ENCODE measurements around the gene TTLL4. TPM values are rescaled to one million over a fixed set of nuclear protein-coding genes. Genes with fewer than 3 reads are reported as not detected.
A peak's percentile ranks its signal among the peaks of the same experiment; 100 is the strongest.

The TTLL4 gene
- total and polyA plus RNA-seq, 2 of the 8 experiments (the other 6 are each of a cell fraction or from before 2014, with no cell fraction given) = 71.1 to 105 TPM

DNA sequence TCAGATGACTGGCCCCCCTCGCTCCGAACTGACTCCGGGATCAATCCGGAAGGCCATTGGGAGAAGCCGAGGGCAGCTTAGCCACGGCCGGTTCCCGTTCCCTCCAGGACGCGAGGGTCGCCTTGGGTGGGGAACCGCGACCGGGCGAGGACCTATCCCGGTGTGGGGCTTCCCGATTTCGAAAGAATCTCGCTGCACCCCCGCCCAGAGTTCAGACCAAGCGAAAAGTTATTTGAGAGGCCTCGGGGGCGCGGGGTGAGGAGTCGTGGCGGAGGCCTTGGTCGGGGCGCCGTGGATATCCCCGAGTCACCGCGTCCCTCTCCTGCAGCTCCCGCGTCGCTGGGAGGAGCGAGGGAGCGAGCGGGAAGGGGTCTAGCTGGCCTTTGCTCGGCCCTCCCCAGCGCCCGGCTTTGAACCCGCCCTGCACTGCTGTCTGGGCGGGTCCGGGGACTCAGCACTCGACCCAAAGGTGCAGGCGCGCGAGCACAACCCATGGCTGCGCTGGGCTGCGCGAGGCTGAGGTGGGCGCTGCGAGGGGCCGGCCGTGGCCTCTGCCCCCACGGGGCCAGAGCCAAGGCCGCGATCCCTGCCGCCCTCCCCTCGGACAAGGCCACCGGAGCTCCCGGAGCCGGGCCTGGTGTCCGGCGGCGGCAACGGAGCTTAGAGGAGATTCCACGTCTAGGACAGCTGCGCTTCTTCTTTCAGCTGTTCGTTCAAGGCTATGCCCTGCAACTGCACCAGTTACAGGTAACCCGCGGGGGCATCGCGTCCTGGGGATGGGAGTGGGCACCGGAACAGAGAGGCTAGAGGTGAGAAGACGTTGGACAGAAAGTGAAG is 71.3 kb downstream of the TTLL4 start, which contains the start of gene CYP27A1:
CYP27A1 (plus strand) TSS at position 457 of the 837 bp plus-strand sequence; CDS start at position 493, 36 bp downstream.
- Histone ChIP-seq H4K5ac (ENCODE audit: insufficient read length, low read depth, low read length) (no peak within 1 kb of the TSS), H3K14ac (ENCODE audit: insufficient read length) (no peak within 1 kb of the TSS), H3K4me2 (ENCODE audit: insufficient read depth in 1 of 2, low read depth in 2 of 2, low read length in 2 of 2) (peak within 1 kb of the TSS; percentile 84 to 97), H3K56ac (replicated peaks; ENCODE audit: insufficient read length, low read depth, low read length) (peak within 1 kb of the TSS; percentile 90), H3K4ac (replicated peaks; ENCODE audit: insufficient read length, low read depth, low read length) (peak within 1 kb of the TSS; percentile 69), H2BK5ac (ENCODE audit: low read depth, low read length) (no peak within 1 kb of the TSS), H3K9ac (replicated peaks in 1 of 4; ENCODE audit: extremely low read depth in 1 of 4, low read depth in 3 of 4, low read length in 3 of 4) (peak within 1 kb of the TSS in 3 of 4 experiments; percentile 38 to 46 (median 42); a peak in 5 of 7 replicates), H3K27ac (ENCODE audit: low read depth, low read length) (no peak within 1 kb of the TSS), H3K79me1 (ENCODE audit: low read depth, low read length) (no peaks in the 10 kb centered on the region), H2AK5ac (ENCODE audit: low read depth, low read length) (no peak within 1 kb of the TSS), H3K36me3 (ENCODE audit: control insufficient read depth in 2 of 4, insufficient read depth in 4 of 4, low read length in 3 of 4) (no peaks in the 10 kb centered on the region), H3K23ac (ENCODE audit: insufficient read length) (no peak within 1 kb of the TSS), H2AFZ (ENCODE audit: low read length) (peak within 1 kb of the TSS; percentile 22; the same call in 1 of the 2 replicates), H3K23me2 (ENCODE audit: low read depth, low read length) (peaks cover 8% of the 10 kb centered on the region), H2BK20ac (ENCODE audit: low read length) (no peak within 1 kb of the TSS), H2BK12ac (ENCODE audit: low read depth, low read length) (no peak within 1 kb of the TSS), H3K4me3 (ENCODE audit: extremely low read depth in 1 of 4, insufficient read depth in 2 of 4, low read depth in 3 of 4, low read length in 4 of 4) (peak within 1 kb of the TSS; percentile 58 to 79 (median 68)), H4K20me1 (replicated peaks in 1 of 2; ENCODE audit: control insufficient read depth in 1 of 2, insufficient read depth in 2 of 2, low read length in 2 of 2) (peaks cover 0 to 3% of the 10 kb centered on the region in 2 experiments), H3K79me2 (ENCODE audit: control insufficient read depth in 1 of 2, insufficient read depth in 2 of 2, low read length in 2 of 2) (no peaks in the 10 kb centered on the region), H3K27me3 (replicated peaks in 1 of 4; ENCODE audit: control insufficient read depth in 3 of 4, extremely low read depth in 1 of 4, insufficient read depth in 3 of 4, low read length in 3 of 4) (peaks cover 4 to 33% (median 25%) of the 10 kb centered on the region in 4 experiments), H3K18ac (ENCODE audit: extremely low read depth, low read length) (peak within 1 kb of the TSS; percentile 71), H3K4me1 (replicated peaks in 1 of 4; ENCODE audit: control insufficient read depth in 3 of 4, insufficient read depth in 4 of 4, low read length in 3 of 4) (peaks cover 0 to 2% (median under 1%) of the 10 kb centered on the region in 4 experiments; a peak in 1 of 7 replicates), H2BK120ac (replicated peaks; ENCODE audit: low read depth, low read length) (no peak within 1 kb of the TSS), H4K91ac (replicated peaks; ENCODE audit: insufficient read length, low read length) (no peak within 1 kb of the TSS), H4K8ac (ENCODE audit: extremely low read depth, insufficient read depth, low read length) (peak within 1 kb of the TSS; percentile 91), H2BK15ac (ENCODE audit: low read length) (no peak within 1 kb of the TSS), H3K9me3 (ENCODE audit: insufficient read depth in 2 of 2, low read depth in 1 of 2, low read length in 1 of 2) (no peaks in the 10 kb centered on the region)
- peak in 1 of 2 experiments; percentile 70 for DNase-seq (ENCODE audit: low read depth in 1 of 2, low spot score in 2 of 2)
- CTCF ChIA-PET (ENCODE audit: partially characterized antibody) = interaction anchor here (0.9 to 2.2 kb wide), 7 partner anchors 9 to 329 kb away, joined by 3 to 9 read pairs (median 4); no protein-coding TSS in a partner anchor
- 2% methylated on average over 72 of the region's 76 CpGs; no CpG with 5 or more reads in 1 of the 2 experiments for WGBS, 2 experiments (ENCODE audit: extremely low coverage in 1 of 2, insufficient coverage in 1 of 2, insufficient read length in 1 of 2, insufficient replicate concordance in 2 of 2, low coverage in 1 of 2, low lambda C conversion rate in 2 of 2, missing lambda C conversion rate in 1 of 2)
- no peak for FAIRE-seq
- POLR2A ChIA-PET (ENCODE audit: partially characterized antibody) = interaction anchor here (1.2 to 3.5 kb wide), 3 partner anchors 14 to 60 kb away, joined by 5 to 10 read pairs (median 5); no protein-coding TSS in a partner anchor
- no peak for TF ChIP-seq SAP30 (IDR thresholded peaks at IDR 0.05; ENCODE audit: insufficient read depth, insufficient replicate concordance, low read length)
- TF ChIP-seq CEBPB (IDR thresholded peaks at IDR 0.05; ENCODE audit: low read depth, low read length) = no peak
- TF ChIP-seq BACH1 (IDR thresholded peaks at IDR 0.05; ENCODE audit: low read length) = peak; percentile 20; the same call in 1 of the 2 replicates
- 0 out of 2 replicates have a peak, but pooled peaks have one; percentile 20 for TF ChIP-seq SP4 (IDR thresholded peaks at IDR 0.05; ENCODE audit: low read length)
- no peak for TF ChIP-seq NANOG (IDR thresholded peaks at IDR 0.05; ENCODE audit: insufficient read depth, low read depth, low read length, poor library complexity, severe bottlenecking)
- peak; percentile 53 for TF ChIP-seq RNF2 (IDR thresholded peaks at IDR 0.05; ENCODE audit: borderline replicate concordance, low read depth, low read length, missing control alignments, poor library complexity, severe bottlenecking)
- TF ChIP-seq EZH2 (IDR thresholded peaks at IDR 0.05; ENCODE audit: low read depth, low read length, severe bottlenecking) = peak; percentile 64
- no peak for TF ChIP-seq POLR2A (IDR thresholded peaks at IDR 0.05; ENCODE audit: control extremely low read depth in 1 of 2, low read depth in 2 of 2, low read length in 2 of 2)
- TF ChIP-seq KDM1A (IDR thresholded peaks at IDR 0.05; ENCODE audit: borderline replicate concordance, low read length) = no peak
- peak; percentile 72 for TF ChIP-seq KDM4A (IDR thresholded peaks at IDR 0.05; ENCODE audit: low read depth, low read length, severe bottlenecking)
- peak; percentile 43 for TF ChIP-seq ASH2L (IDR thresholded peaks at IDR 0.05; ENCODE audit: low read length)

Measured in H1 (cell line).